HG03469 (cell line): Measurements from ENCODE around the gene RAPSN.

ENCODE experiments used
- ATAC-seq: cut with Tn5 transposase; IDR thresholded peaks from one replicate; pipeline ENCODE4 v1.9.1; 2021; ENCODE audit warnings: mild to moderate bottlenecking, moderate library complexity, moderate number of reproducible peaks; ENCODE audit not compliant: unreplicated experiment

Gene RAPSN

DNA sequence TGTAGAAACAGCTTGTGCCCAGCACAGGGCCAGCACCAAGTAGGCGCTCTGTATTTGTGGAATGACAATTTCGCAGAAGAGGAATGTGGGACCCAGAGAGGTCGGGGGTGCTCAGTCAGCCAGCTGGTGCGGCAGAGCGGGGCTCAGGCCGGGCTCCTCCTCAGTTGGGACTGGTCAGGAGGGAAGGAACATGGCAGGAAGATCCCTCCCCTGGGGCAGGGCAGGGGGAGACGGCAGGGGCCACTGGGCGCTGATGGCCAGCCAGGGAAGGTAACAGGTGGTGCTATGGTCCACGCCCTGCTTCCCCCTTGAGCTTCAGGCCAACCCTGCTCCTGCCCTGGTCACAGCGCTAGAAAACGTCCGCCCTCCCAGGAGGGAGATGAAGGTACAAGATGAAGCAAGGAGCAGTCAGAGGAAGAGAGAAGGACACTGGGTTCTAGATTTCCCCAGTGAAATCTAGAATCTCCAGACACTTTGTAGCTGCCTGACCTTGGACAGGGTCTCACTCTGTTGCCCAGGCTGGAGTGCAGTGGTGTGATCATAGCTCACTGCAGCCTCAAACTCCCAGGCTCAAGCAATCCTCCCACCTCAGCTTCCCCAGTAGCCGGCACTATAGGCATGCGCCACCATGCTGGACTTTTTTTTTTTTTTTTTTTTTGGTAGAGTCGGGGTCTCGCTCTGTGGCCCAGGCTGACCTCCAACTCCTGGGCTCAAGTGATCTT is 57.1 kb downstream of the RAPSN start:
- ATAC-seq: no peak

DNA sequence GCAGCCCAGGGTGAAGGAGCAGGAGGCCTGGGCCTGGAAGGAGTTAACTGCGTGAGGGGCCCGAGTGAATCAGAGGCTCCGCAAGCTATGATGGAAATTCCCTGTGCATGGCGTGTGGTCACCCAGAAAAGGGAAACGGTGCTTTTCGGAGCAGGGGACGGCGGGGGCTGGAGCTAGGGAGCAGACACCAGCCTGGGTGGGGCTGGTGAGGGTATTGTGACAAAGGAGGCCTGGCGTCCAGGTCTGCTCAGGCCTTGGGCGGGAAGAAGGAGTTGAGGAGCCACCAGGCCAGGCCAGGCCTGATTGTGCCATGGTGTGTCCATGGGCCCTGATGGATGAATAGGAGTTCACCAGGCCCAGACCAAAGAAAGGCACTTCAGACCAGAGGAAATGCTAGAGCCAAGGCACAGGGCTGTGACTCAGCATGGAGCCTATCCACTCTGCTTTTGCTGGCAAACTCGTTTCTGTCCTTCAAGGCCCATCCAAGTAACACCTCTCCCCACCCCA is 57.8 kb downstream of the RAPSN start:
- no peak for ATAC-seq

DNA sequence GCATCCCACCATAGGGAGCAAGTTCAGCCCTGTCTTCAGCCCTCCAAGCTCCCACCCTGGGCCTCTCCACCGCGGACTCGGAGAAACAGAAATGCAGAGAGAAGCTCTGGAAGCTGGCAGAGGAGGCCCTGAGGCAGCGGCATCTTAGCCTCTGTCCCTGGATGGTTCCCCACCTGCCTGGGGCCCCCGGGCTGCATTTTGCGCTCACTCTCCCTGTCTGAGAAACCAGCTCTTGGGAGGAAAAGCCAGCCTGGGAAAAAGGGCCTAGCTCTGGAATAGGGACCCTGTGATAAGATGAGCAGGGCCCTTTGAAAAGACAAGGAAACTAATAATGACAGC is 58.5 kb downstream of the RAPSN start:
- ATAC-seq: no peak

DNA sequence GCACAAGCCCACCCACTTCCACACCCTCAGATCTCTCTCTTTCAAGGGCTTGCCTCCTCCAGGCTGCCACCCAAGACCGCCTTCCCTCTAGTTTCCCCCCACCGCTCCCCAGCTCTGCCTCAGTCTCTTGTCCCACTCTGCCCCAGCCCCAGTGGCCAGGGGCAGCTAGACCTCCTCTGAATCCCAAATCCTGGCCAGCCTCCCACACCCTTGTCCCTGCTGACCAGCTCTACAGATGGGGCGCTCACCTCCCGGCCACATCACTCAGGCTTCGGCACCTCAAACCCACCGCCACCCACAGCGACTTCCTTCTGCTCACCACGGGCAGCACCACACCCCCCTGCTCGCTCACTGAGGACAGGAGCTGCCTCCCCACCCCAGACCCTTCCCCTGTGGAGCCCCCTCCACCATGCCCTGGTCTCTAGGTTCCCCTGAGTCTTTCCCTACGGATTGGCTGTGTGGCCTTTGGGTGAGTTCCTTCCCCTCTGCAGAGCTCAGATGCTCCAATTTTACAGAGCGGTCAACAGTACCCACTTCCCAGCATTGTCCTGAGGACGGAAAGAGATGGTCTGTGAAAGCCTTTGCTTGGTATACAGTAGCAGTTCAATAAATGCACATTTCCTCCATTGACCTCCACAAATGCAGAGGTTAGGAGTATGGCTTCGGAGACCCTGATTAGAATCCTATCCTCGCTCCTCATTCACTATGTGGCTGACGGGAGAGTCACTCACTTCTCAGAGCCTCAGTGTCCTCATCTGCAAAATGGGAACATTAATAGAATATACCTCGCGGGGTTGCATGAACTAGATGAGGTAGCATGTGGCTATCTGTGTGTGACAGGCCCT is 59.1 kb downstream of the RAPSN start:
- no peak for ATAC-seq

DNA sequence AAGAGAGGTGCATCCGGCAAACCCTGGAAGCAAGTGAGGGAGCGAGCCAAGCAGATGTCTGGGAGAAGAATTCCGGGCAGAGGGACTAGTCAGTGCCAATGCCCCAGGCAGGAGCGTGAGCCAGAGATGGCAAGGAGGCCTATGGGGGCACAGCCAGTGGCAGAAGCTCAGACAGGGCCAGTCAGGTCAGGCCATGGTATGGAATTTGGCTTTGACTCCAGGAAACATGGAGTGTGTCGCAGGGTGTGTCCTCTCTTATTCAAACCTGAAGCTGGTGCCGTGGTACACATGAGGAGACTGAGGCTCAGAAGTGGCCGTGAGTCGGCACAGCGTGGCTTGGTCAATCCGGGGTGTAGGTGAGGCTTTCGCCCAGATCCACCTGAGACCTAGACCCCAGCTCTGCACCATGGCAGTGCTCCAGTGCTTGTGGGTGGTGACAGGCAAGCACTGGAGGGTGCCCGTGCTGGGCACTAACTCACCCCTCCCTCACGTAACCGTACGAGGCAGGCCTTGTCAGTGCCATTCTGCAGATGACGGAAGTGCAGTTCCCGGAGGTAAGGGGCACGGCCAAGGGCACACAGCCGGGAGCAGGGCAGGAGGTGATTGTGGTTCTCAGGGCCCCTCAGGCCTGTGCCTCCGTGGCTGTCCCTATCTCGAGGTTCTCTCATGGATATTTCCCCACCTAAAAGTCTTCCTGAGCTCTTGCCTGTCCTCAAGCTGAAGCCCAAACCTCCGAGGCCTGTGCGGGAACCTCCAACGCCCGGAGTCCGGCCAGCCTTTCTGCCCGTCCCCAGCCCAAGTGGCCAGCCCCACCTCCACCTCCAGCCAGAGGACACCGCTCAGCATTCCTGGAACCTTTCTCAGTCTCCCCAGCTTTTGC is 60.0 kb downstream of the RAPSN start:
- no peak for ATAC-seq

DNA sequence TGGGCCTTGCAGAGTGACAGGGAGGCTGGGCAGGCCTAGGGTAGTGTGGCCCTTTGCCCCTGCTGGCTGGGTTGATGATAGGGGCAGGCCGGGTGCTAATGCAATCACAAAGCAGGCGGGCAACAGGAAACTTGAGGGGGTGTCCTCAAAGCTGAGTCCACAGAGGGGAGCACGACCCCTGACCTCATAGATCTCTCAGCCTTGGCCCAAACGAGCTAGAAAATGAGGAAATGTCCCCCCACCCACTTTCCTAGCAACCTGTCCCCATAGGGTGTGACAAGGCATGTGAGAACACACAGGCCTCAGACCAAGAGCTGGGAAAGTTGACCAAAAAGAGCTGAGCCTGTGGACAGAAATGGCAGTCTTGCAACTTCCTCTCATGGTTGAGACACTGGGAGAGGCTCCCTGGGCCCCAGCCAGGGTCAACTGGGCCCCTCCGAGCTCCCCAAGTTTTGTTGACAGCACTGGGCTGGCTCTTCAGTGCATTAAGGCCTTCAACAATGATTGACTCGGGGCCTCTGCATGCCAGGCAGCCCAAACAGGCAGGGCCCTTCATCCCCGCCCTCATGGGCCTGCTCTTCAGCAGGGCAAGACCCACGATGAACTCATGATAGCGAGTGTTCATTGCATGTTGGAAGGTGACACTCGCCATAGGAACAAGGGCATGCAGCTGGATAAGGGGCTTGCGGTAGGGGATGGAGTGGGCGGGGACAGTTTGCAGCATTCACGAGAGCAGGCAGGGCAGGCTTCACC is 60.8 kb downstream of the RAPSN start:
- ATAC-seq: no peak
